Peyer's patch (tissue), 4 donors: Measurements from ENCODE around the gene PLSCR3.

ENCODE experiments used
- CTCF ChIP-seq, 6 experiments: fragments of 450-650 bp in 4 of 6; fragments of 200-600 bp in 2 of 6; sonication (generic) in 1 of 6; IDR thresholded peaks; one replicate each; pipeline ENCODE4 v1.5.1; 2017 to 2019; ENCODE audit warnings: antibody characterized with exemption in 6 of 6, mild to moderate bottlenecking in 3 of 6, moderate library complexity in 1 of 6
- POLR2A ChIP-seq, 2 donors: fragments of 450-650 bp; IDR thresholded peaks; one replicate each; pipeline ENCODE4 v1.5.1; 2017; ENCODE audit warnings: antibody characterized with exemption in 2 of 2, mild to moderate bottlenecking in 2 of 2, moderate library complexity in 2 of 2

DNA sequence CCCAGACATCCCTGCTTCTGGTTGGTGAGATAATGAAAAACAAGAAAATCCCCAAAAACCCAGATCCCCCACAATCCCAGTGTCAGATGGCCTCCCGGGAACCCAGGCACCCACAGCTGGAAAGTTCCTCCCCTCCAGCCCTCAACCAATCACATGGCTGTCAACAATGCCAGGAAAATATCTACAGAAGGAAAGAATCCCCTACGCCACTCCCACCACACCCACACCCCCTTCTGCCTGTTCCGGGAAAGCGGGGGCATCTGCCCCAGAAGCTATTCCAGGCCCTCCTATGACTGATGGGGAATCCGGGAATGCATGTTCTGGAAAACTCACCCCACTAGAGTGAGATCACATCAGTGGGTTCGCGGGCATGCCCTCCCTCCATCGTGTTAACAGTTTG, 37.6 kb downstream of the PLSCR3 start:
- no peak for TF ChIP-seq POLR2A (IDR thresholded peaks at IDR 0.05)
- TF ChIP-seq CTCF (IDR thresholded peaks at IDR 0.05): no peak
